Stimulated activated CD8-positive, alpha-beta memory T cell treated with anti-CD3 and anti-CD28 coated beads, Interleukin-2, amount 100 ng/mL, for 1 hour (primary cell): ENCODE data around the gene SPX.

Experiments
- DNase-seq, 2 donors: peaks; one replicate each; pipeline ENCODE4 v3.0.0-alpha.2; 2020; ENCODE audit warnings: low read depth in 2 of 2

Gene SPX

GRCh38 chr12:21526053-21526452, at the start of gene SPX:
SPX (plus strand) TSS chr12:21526296; CDS start chr12:21526473, 177 bp downstream.
- DNase-seq: no peak

GRCh38 chr12:21476949-21477348, 49.1 kb upstream of the SPX start:
- DNase-seq: no peak

- DNase-seq: no peak
These were observed 47.2 kb upstream of the SPX start for GRCh38 chr12:21478756-21479455.

GRCh38 chr12:21483531-21483930, 42.6 kb upstream of the SPX start:
- no peak for DNase-seq

GRCh38 chr12:21485998-21486397, 40.1 kb upstream of the SPX start:
- DNase-seq: no peak

GRCh38 chr12:21499765-21500164, 26.3 kb upstream of the SPX start:
- no peak for DNase-seq

GRCh38 chr12:21500786-21501257, 25.3 kb upstream of the SPX start:
- DNase-seq: no peak

GRCh38 chr12:21501258-21502163, 24.6 kb upstream of the SPX start, which contains the start of the genes GOLT1B and RECQL:
GOLT1B (plus strand) TSS chr12:21501789; CDS start chr12:21501924, 135 bp downstream.
RECQL (minus strand) TSS chr12:21501635; CDS start chr12:21499570, 2,065 bp downstream.
- DNase-seq: peak; percentile 73 to 76

GRCh38 chr12:21502164-21502496, 24.0 kb upstream of the SPX start:
- DNase-seq: peak; percentile 1

- no peak for DNase-seq
These were observed 23.2 kb upstream of the SPX start for GRCh38 chr12:21502872-21503271.

GRCh38 chr12:21505888-21506287, 20.2 kb upstream of the SPX start:
- DNase-seq: no peak

- no peak for DNase-seq
These were observed 18.2 kb upstream of the SPX start for GRCh38 chr12:21507849-21508248.

- no peak for DNase-seq
These were observed 16.3 kb upstream of the SPX start for GRCh38 chr12:21509768-21510167.

- DNase-seq: no peak
These were observed 9.8 kb upstream of the SPX start for GRCh38 chr12:21516281-21516680.

GRCh38 chr12:21518451-21518850, 7.6 kb upstream of the SPX start:
- DNase-seq: no peak

GRCh38 chr12:21521541-21521940, 4.6 kb upstream of the SPX start:
- no peak for DNase-seq

GRCh38 chr12:21523148-21523547, 2.9 kb upstream of the SPX start:
- no peak for DNase-seq

- DNase-seq: no peak
These were observed 737 bp downstream of the SPX start for GRCh38 chr12:21526721-21527345.

GRCh38 chr12:21527451-21528180, 1.5 kb downstream of the SPX start:
- peak in 1 of 2 donors; percentile 16 for DNase-seq

- no peak for DNase-seq
These were observed 2.9 kb downstream of the SPX start for GRCh38 chr12:21528953-21529352.

- DNase-seq: no peak
These were observed 3.4 kb downstream of the SPX start for GRCh38 chr12:21529456-21529855.
